ENCODE data around the gene GATM. TPM values are rescaled to one million over a fixed set of nuclear protein-coding genes. Genes with fewer than 3 reads are reported as not detected.

The GATM gene
- polyA plus RNA-seq (ENCODE audit: insufficient read length in 3 of 3), result 100 to 1,000 TPM; 227 to 276 (median 255) TPM
- long read RNA-seq, donor 1, transcript GATM-201 (9 exons, 2,597 nt), result major isoform, 39 of 47 reads
- long read RNA-seq, donor 1, partial matches to known transcripts, result 5 of 47 reads
- long read RNA-seq, donor 1, other reads (novel, unspliced or antisense), result 0 of 47 reads
- long read RNA-seq, donor 2, transcript GATM-201 (9 exons, 2,597 nt), result major isoform, 23 of 46 reads
- long read RNA-seq, donor 2, partial matches to known transcripts, result 19 of 46 reads
- long read RNA-seq, donor 2, other reads (novel, unspliced or antisense), result 0 of 46 reads
- long read RNA-seq, donor 3, transcript GATM-201 (9 exons, 2,597 nt), result major isoform, 65 of 182 reads
- long read RNA-seq, donor 3, partial matches to known transcripts, result 115 of 182 reads
- long read RNA-seq, donor 3, other reads (novel, unspliced or antisense), result 0 of 182 reads
- long read RNA-seq, donor 4, transcript GATM-201 (9 exons, 2,597 nt), result major isoform, 59 of 62 reads
- long read RNA-seq, donor 4, partial matches to known transcripts, result 0 of 62 reads
- long read RNA-seq, donor 4, other reads (novel, unspliced or antisense), result 0 of 62 reads
- long read RNA-seq, donor 5, result 0 reads
- long read RNA-seq, donor 6, transcript GATM-201 (9 exons, 2,597 nt), result major isoform, 48 of 65 reads
- long read RNA-seq, donor 6, partial matches to known transcripts, result 14 of 65 reads
- long read RNA-seq, donor 6, other reads (novel, unspliced or antisense), result 0 of 65 reads
- long read RNA-seq, donor 7, transcript GATM-207 (8 exons, 3,911 nt), result minor isoform, 5 of 237 reads
- long read RNA-seq, donor 7, transcript GATM-201 (9 exons, 2,597 nt), result major isoform, 53 of 237 reads
- long read RNA-seq, donor 7, partial matches to known transcripts, result 177 of 237 reads
- long read RNA-seq, donor 7, other reads (novel, unspliced or antisense), result 0 of 237 reads
- long read RNA-seq, donor 8, result 0 reads
- long read RNA-seq, donor 9, transcript GATM-201 (9 exons, 2,597 nt), result major isoform, 28 of 138 reads
- long read RNA-seq, donor 9, partial matches to known transcripts, result 108 of 138 reads
- long read RNA-seq, donor 9, other reads (novel, unspliced or antisense), result 0 of 138 reads
- long read RNA-seq, donor 10, transcript GATM-201 (9 exons, 2,597 nt), result major isoform, 51 of 248 reads
- long read RNA-seq, donor 10, transcript GATM-207 (8 exons, 3,911 nt), result minor isoform, 5 of 248 reads
- long read RNA-seq, donor 10, partial matches to known transcripts, result 186 of 248 reads
- long read RNA-seq, donor 10, other reads (novel, unspliced or antisense), result 5 of 248 reads
- long read RNA-seq, donor 11, transcript GATM-201 (9 exons, 2,597 nt), result major isoform, 41 of 129 reads
- long read RNA-seq, donor 11, partial matches to known transcripts, result 86 of 129 reads
- long read RNA-seq, donor 11, other reads (novel, unspliced or antisense), result 0 of 129 reads
- long read RNA-seq, donor 12, transcript GATM-201 (9 exons, 2,597 nt), result major isoform, 5 of 5 reads
- long read RNA-seq, donor 12, partial matches to known transcripts, result 0 of 5 reads
- long read RNA-seq, donor 12, other reads (novel, unspliced or antisense), result 0 of 5 reads
- long read RNA-seq, donor 13, result 0 reads
- long read RNA-seq, donor 14, transcript GATM-201 (9 exons, 2,597 nt), result major isoform, 33 of 35 reads
- long read RNA-seq, donor 14, partial matches to known transcripts, result 0 of 35 reads
- long read RNA-seq, donor 14, other reads (novel, unspliced or antisense), result 0 of 35 reads
- long read RNA-seq, donor 15, transcript GATM-201 (9 exons, 2,597 nt), result major isoform, 12 of 62 reads
- long read RNA-seq, donor 15, partial matches to known transcripts, result 49 of 62 reads
- long read RNA-seq, donor 15, other reads (novel, unspliced or antisense), result 0 of 62 reads
- long read RNA-seq, donor 16, transcript GATM-207 (8 exons, 3,911 nt), result minor isoform, 10 of 291 reads
- long read RNA-seq, donor 16, transcript GATM-201 (9 exons, 2,597 nt), result major isoform, 207 of 291 reads
- long read RNA-seq, donor 16, partial matches to known transcripts, result 54 of 291 reads
- long read RNA-seq, donor 16, other reads (novel, unspliced or antisense), result 15 of 291 reads

GRCh38 chr15:45378149-45378912 is at the start of gene GATM:
TSS of gene GATM (minus strand) at chr15:45378544. CDS start at chr15:45378453, 91 bp downstream.
- DNase-seq (ENCODE audit: extremely low read depth in 1 of 11, low read depth in 9 of 11, low spot score in 4 of 11), result peak in 10 of 11 donors; percentile 52 to 76 (median 62)

DNA sequence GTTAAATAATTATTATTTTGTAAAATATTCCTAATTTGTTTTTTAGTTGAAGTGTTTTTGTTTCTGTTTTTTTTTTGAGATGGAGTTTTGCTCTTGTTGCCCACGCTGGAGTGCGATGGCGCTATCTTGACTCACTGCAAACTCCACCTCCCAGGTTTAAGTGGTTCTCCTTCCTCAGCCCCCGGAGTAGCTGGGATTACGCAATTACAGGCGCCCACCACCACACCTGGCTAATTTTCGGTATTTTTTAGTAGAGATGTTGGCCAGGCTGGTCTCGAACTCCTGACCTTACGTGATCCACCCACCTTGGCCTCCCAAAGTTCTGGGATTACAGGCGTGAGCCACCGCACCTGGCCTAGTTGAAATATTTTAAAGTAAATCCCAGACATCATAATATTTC is 48.7 kb upstream of the GATM start:
- no peak for DNase-seq (ENCODE audit: extremely low read depth in 1 of 11, low read depth in 9 of 11, low spot score in 4 of 11)

- no peak for DNase-seq (ENCODE audit: extremely low read depth in 1 of 11, low read depth in 9 of 11, low spot score in 4 of 11)
These were observed 46.8 kb upstream of the GATM start for GRCh38 chr15:45425135-45425534.

- no peak for DNase-seq (ENCODE audit: extremely low read depth in 1 of 11, low read depth in 9 of 11, low spot score in 4 of 11)
These were observed 46.1 kb upstream of the GATM start for GRCh38 chr15:45424429-45424828.

- DNase-seq (ENCODE audit: extremely low read depth in 1 of 11, low read depth in 9 of 11, low spot score in 4 of 11), result no peak
These were observed 39.1 kb upstream of the GATM start for GRCh38 chr15:45417303-45417950.

GRCh38 chr15:45414215-45414885 is 36.0 kb upstream of the GATM start:
- DNase-seq (ENCODE audit: extremely low read depth in 1 of 11, low read depth in 9 of 11, low spot score in 4 of 11), result no peak

- DNase-seq (ENCODE audit: extremely low read depth in 1 of 11, low read depth in 9 of 11, low spot score in 4 of 11), result no peak
These were observed 31.3 kb upstream of the GATM start for GRCh38 chr15:45409596-45409995.

GRCh38 chr15:45407786-45408185 is 29.4 kb upstream of the GATM start:
- no peak for DNase-seq (ENCODE audit: extremely low read depth in 1 of 11, low read depth in 9 of 11, low spot score in 4 of 11)

GRCh38 chr15:45402955-45403877 is 24.9 kb upstream of the GATM start:
- DNase-seq (ENCODE audit: extremely low read depth in 1 of 11, low read depth in 9 of 11, low spot score in 4 of 11), result peak in 2 of 11 donors; percentile 22 to 27

- DNase-seq (ENCODE audit: extremely low read depth in 1 of 11, low read depth in 9 of 11, low spot score in 4 of 11), result peak; percentile 97 to 100 (median 99)
These were observed 24.0 kb upstream of the GATM start for GRCh38 chr15:45402162-45402954.

GRCh38 chr15:45401665-45402161 is 23.4 kb upstream of the GATM start:
- no peak for DNase-seq (ENCODE audit: extremely low read depth in 1 of 11, low read depth in 9 of 11, low spot score in 4 of 11)

DNA sequence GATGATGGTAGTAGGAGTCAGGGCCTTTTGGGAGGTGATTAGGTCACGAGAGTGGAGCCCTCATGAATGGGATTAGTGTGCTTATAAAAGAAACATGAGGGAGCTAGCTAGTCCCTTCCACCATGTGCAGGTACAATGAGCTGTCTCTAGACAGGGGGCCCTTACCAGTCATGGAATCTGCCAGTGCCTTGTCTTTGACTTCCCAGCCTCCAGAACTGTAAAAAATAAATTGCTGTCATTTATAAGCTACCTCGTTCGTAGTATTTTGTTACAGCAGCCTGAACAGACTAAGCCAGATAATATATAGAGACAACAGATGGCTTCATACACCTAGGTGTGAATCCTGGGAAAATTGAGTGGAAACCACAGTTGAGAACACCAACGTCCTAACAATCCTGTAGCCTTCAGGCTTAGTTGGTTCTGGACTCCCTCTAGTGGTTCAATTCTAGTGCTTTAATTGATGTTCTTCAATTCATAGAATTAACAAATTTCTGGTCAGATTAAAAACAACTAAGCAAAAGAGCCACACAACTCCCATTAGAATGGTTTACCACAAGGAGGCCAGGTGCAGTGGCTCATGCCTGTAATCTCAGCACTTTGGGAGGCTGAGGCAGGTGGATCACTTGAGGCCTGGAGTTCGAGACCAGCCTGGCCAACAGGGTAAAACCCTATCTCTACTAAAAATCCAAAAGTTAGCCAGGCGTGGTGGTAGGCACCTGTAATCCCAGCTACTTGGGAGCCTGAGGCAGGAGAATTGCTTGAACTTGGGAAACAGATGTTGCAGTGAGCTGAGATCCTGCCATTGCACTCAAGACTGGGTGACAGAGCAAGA is 21.3 kb upstream of the GATM start:
- peak in 4 of 11 donors; percentile 22 to 54 (median 42) for DNase-seq (ENCODE audit: extremely low read depth in 1 of 11, low read depth in 9 of 11, low spot score in 4 of 11)

- DNase-seq (ENCODE audit: extremely low read depth in 1 of 11, low read depth in 9 of 11, low spot score in 4 of 11), result no peak
These were observed 18.8 kb upstream of the GATM start for GRCh38 chr15:45397116-45397665.
